Esophagus (tissue), 2 donors: Measurements from ENCODE around the gene NHEJ1. TPM values are rescaled to one million over a fixed set of nuclear protein-coding genes. Genes with fewer than 3 reads are reported as not detected.

ENCODE experiments used
- H3K27ac ChIP-seq, 2 donors: one replicate each; pipeline ENCODE4 v1.5.1; 2013; ENCODE audit warnings: low read depth in 2 of 2, mild to moderate bottlenecking in 2 of 2, inconsistent platforms in 1 of 2, low read length in 1 of 2, moderate library complexity in 1 of 2
- H3K27me3 ChIP-seq, 2 donors: one replicate each; pipeline ENCODE4 v1.6.1; 2013; ENCODE audit warnings: low read length in 2 of 2, control low read depth in 1 of 2, mild to moderate bottlenecking in 1 of 2; ENCODE audit not compliant: insufficient read depth in 2 of 2, control insufficient read depth in 1 of 2
- H3K36me3 ChIP-seq, 2 donors: one replicate each; pipeline ENCODE4 v1.6.1; 2013; ENCODE audit warnings: low read length in 1 of 2; ENCODE audit not compliant: control insufficient read depth in 2 of 2, insufficient read depth in 2 of 2
- H3K4me1 ChIP-seq, 2 donors: one replicate each; pipeline ENCODE4 v1.6.1; 2013; ENCODE audit warnings: low read length in 1 of 2; ENCODE audit not compliant: control insufficient read depth in 2 of 2, insufficient read depth in 2 of 2
- H3K4me3 ChIP-seq, 2 donors: one replicate each; pipeline ENCODE4 v1.5.1; 2013; ENCODE audit warnings: low read length in 2 of 2, mild to moderate bottlenecking in 2 of 2, low read depth in 1 of 2, moderate library complexity in 1 of 2
- H3K9me3 ChIP-seq, 2 donors: one replicate each; pipeline ENCODE4 v1.6.1; 2013; ENCODE audit warnings: mild to moderate bottlenecking in 2 of 2, low read depth in 1 of 2, low read length in 1 of 2, moderate library complexity in 1 of 2; ENCODE audit not compliant: control insufficient read depth in 2 of 2, insufficient read depth in 1 of 2
- WGBS, 2 donors: extraction: QIAGEN DNeasy Blood & Tissue Kit; methylation state at CpG; one replicate each; pipeline ENCODE4 v1.1.7; 2013; 5-methylcytosine and 5-hydroxymethylcytosine counted together
- polyA plus RNA-seq, 2 donors: library from polyadenylated mRNA; stranded (reverse); fragments of 200-250 nt; gene quantifications; one replicate each; pipeline ENCODE4 v1.2.3, GENCODE V29; 2013
- donor health status: healthy with polysubstance abuse.
- donor health status: Bipolar disorder and iron deficiency.

Gene NHEJ1
- polyA plus RNA-seq, 2 donors = 4.4 to 5.9 TPM

DNA sequence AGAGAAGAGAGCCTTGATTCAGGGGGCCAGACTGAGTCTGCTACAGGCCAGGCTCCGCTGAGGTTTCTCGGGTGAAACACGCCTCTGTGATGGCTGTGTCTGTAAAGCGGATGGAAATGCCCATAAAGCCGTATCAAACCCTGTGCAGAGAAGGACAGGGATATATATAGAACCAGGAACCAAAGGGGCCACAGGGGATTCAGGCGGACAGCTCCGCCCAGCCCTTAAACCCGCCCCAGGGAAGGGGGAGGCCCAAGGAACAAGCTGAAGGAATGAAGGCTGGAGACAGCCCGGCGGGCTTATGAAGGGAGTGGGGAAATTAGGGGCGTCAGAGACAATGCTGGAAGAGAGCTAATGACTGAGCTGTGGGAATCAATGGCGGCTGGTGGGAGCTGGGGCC lies 42.1 kb downstream of the NHEJ1 start:
- 76 to 82% methylated on average over 12 of the region's 12 CpGs for WGBS, 2 donors
- H3K36me3 ChIP-seq = peaks cover 0 to 2% of the 10 kb centered on the region in 2 donors
- no peaks in the 10 kb centered on the region for H3K27me3 ChIP-seq
- H3K27ac ChIP-seq = no peak overlapping the region
- peaks cover 2% of the 10 kb centered on the region in 2 donors for H3K4me1 ChIP-seq
- H3K9me3 ChIP-seq = no peaks in the 10 kb centered on the region
- H3K4me3 ChIP-seq = no peak overlapping the region

DNA sequence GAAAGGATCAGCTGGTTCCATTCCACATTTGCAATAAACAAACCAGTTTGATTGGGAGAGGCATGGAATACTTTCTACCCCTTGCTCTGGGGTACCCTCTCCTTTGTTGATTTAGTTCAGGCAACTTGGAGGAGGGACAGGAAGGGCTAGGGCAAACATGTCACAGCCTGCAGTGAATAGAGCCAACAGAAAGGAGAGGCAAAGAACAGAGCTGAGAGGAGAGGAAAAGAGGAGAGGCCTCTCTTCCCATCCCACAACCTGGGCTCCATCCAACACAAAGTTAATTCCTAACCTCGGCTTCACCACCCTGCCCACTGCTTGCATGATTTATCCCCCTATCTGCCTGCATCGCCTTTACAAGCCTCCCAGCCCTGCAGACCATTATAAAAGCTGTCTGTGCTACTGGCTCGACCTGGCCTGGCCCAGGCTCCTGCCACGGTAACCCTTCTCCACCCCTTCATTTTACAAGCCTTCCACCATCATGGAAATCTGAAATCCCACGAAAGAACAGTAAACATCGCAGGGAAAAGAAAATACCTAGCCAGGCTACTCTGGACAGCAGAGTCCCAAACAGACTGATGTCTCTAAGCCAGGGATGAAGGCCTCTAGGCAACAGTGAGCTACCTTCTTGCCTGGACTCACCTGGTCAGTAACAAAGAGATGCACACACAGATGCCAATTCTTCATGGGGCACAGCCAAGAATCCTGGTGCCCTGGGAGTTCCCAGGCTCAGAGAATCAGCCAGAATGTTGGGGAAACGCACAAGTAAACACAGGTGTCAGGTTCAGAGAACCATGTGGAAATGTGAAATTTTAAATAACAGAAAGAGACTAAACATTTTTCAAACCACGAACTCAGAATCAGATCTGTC lies 43.6 kb downstream of the NHEJ1 start:
- 63 to 67% methylated on average over 8 of the region's 8 CpGs for WGBS, 2 donors

DNA sequence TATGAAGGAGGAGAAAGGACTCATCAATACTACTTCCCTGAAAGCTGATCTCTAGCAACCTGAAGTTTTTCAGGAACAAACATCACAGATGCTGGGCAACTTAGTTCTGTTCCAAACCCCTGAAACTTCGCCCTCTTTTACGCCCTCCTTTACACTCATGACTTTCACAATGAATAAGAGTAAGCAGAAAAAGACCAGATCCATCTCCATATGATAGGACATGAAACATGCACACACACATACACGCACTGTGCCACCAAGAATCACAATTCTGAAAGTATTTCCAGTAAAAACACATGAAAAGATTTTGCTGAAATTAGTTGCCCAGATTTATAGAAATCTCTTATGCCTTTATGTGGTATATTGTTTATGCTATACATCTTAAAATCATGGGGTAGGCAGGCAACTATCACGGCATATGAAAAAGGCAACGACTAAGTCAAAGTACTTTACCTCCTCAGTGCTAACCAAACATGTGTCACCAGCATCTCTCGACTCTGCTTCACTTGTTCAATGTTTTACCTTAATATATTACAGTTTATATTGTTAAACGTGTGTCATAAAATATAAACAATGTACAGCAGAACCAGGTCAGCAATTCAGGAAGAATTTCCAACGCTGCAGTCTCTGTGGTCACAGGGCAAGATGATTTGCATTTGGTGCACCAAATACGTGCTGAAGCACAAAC lies 47.8 kb downstream of the NHEJ1 start:
- WGBS, 2 donors = 76 to 77% methylated on average over 9 of the region's 9 CpGs
- peaks cover 0 to under 1% of the 10 kb centered on the region in 2 donors for H3K4me1 ChIP-seq
- no peaks in the 10 kb centered on the region for H3K27me3 ChIP-seq
- no peaks in the 10 kb centered on the region for H3K36me3 ChIP-seq
- H3K4me3 ChIP-seq = no peak overlapping the region
- no peak overlapping the region for H3K27ac ChIP-seq
- no peaks in the 10 kb centered on the region for H3K9me3 ChIP-seq

More for the DNA sequence above, 43.6 kb downstream of the NHEJ1 start:
- H3K4me3 ChIP-seq = no peak overlapping the region
- H3K9me3 ChIP-seq = no peaks in the 10 kb centered on the region
- no peak overlapping the region for H3K27ac ChIP-seq
- H3K4me1 ChIP-seq = no peaks in the 10 kb centered on the region
- no peaks in the 10 kb centered on the region for H3K36me3 ChIP-seq
- H3K27me3 ChIP-seq = no peaks in the 10 kb centered on the region

DNA sequence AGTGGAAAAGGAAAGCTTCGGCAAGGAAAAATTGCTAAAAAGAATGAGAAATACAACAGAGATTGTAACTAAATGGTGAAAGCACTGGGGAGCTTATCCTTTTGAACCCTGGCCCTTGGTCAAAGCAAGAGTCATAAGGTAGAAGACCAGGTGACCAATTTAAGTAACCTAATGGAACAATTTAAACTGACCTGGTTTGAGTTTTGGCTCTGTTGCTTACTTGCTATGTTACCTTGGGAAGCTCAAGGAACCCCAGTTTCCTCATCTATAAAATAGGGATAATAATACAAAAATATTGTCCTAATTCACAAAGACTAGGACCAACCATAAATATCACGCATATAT lies 48.6 kb downstream of the NHEJ1 start:
- Histone ChIP-seq H3K27me3 (no peaks in the 10 kb centered on the region), H3K4me3 (no peak overlapping the region), H3K27ac (no peak overlapping the region), H3K9me3 (no peaks in the 10 kb centered on the region), H3K36me3 (no peaks in the 10 kb centered on the region), H3K4me1 (peaks cover 0 to 4% of the 10 kb centered on the region in 2 donors)
- 92 to 96% methylated on average over 2 of the region's 2 CpGs for WGBS, 2 donors

DNA sequence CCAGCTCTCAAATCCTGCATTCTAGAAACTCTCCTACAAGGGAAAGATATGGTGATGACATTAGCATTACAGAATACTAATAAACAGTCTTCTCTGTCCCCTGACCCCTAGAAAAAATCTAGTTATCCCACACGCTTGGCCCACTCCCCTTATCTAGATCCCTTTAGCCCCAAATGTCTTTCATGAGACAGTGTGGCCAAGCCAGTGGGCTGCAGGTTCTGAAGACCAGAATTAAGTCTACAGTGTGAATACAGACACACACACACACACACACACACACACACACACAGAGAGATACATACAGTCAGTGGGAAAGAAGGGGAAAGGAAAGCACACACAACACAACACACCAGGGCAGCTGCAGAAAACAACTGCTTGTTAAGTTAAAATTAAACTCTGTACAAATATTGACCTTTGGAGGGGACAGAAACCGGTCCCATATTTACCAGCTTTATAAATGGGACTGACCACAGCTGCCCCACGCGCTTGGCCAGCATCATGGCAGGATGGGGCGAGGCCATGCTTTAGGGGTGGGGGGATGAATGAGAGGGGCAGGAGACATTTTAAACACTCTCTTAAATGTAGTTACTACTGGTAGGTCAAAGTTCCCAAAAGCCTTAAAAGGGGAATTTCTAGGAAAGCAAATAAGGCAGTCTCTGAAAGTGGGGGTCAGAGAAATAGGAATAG lies 49.1 kb downstream of the NHEJ1 start:
- peaks cover 0 to 4% of the 10 kb centered on the region in 2 donors for H3K4me1 ChIP-seq
- H3K4me3 ChIP-seq = no peak overlapping the region
- H3K27ac ChIP-seq = no peak overlapping the region
- no peaks in the 10 kb centered on the region for H3K36me3 ChIP-seq
- 72 to 90% methylated on average over 5 of the region's 5 CpGs for WGBS, 2 donors
- H3K27me3 ChIP-seq = no peaks in the 10 kb centered on the region
- no peaks in the 10 kb centered on the region for H3K9me3 ChIP-seq

DNA sequence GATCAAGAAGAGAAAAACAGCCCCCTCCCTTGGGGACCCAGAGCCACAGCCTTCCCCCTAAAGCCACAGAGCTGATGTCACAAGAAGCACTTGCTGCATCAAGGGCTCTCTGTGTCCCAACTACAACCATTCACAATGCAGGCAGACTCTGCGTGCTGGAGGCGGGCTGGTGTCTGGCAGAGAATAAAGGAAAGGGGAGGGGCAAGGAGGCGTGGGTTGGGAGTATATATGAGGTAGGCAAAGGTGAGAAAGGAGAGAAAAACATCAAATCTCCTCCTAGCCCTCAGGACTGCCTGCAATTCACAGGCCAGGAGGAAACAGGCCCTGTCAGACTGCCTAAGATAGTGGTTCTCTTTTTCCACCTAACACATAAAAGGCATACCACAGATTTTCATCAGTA lies 51.1 kb downstream of the NHEJ1 start:
- Histone ChIP-seq H3K4me3 (no peak overlapping the region), H3K27ac (no peak overlapping the region), H3K36me3 (no peaks in the 10 kb centered on the region), H3K9me3 (no peaks in the 10 kb centered on the region), H3K4me1 (peaks cover 0 to 4% of the 10 kb centered on the region in 2 donors), H3K27me3 (no peaks in the 10 kb centered on the region)
- 67 to 79% methylated on average over 3 of the region's 3 CpGs for WGBS, 2 donors

DNA sequence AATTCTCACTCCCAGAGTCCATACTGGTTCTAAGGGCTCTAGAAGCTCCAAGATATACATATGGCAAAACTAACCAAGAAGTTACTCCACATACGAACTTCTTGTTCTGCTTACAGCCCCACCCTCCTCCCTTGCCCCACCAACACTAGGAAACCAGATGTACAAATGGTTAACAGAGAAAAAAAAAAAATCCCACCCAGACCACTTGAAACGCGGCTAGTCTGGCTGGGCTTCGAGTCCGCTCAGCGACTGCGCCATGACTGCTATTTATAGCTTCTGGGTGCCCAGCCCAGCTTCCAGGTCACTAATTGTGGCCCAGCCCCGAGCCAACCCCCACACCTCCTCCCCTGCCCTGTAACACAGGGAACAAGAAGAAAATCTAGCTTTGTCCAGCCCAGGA lies 52.9 kb downstream of the NHEJ1 start:
- H3K27ac ChIP-seq = no peak overlapping the region
- 59 to 60% methylated on average over 8 of the region's 8 CpGs for WGBS, 2 donors
- no peak overlapping the region for H3K4me3 ChIP-seq
- H3K36me3 ChIP-seq = no peaks in the 10 kb centered on the region
- no peaks in the 10 kb centered on the region for H3K27me3 ChIP-seq
- no peaks in the 10 kb centered on the region for H3K9me3 ChIP-seq
- H3K4me1 ChIP-seq = peaks cover 0 to 4% of the 10 kb centered on the region in 2 donors

DNA sequence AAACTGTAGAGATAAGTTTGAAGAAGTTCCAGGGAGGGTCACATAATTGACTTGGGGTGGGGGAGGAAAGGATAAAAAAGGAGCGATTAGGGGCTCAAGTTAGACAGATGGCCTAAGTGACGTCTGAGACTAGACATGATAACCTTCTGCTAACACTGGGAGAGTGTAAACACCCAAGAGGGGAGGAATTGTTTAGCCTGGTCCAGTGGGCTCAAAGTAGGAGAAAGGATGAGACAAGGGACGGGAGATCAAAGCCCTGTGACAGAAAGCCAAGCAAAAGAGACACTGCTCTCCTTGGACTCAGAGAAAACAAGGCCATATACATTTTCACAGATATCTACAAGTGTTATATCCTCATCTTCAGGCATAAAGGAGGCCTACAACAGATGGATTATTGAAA lies 54.4 kb downstream of the NHEJ1 start:
- H3K27ac ChIP-seq = no peak overlapping the region
- no peaks in the 10 kb centered on the region for H3K36me3 ChIP-seq
- no peak overlapping the region for H3K4me3 ChIP-seq
- H3K9me3 ChIP-seq = no peaks in the 10 kb centered on the region
- H3K4me1 ChIP-seq = peaks cover 0 to 4% of the 10 kb centered on the region in 2 donors
- no peaks in the 10 kb centered on the region for H3K27me3 ChIP-seq
- WGBS, 2 donors = 89 to 94% methylated on average over 3 of the region's 3 CpGs

DNA sequence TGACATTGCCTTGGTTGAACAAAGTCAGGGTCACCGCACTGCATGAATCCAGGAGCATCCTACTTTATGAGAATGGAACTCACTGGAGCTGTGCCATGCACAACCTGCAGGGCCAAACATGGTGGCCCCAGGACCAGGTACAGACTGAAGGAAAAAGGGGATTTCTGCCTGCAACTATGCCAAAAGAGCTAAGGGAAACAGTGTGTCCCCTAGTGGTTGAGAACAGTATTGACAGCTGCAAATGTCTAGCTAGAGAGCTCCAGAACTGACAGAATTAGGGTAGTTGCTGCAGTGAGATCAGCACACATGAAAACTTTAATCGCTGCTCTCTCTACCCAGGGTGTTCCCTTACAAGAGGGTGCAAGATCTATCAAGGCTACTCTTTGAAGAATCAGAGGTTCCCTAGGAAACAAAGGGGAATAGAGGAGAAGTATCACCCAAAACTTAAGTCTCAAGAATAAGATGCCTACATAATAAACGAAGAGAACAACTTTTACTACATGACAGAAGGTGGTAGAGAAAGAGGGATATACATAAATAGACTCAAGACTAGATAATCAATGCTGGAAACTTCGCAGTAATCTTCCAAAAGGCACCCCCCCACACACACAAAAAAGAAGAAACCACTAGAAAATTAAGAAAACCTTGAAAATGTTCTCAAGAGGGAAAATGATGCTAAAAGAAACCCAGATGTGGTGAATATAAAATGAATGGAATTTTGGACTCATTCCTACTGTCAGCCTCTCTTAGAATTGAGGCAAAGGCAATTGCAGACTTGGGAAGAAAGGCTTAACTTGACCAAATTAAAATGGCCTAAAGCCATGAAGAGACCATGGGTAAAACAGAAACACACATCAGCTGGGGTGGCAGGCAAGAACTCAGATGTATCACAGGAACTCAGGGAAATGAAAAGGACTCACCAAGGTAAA lies 56.2 kb downstream of the NHEJ1 start:
- Histone ChIP-seq H3K27ac (no peak overlapping the region), H3K9me3 (no peaks in the 10 kb centered on the region), H3K4me1 (peaks cover 0 to 4% of the 10 kb centered on the region in 2 donors), H3K4me3 (no peak overlapping the region), H3K27me3 (no peaks in the 10 kb centered on the region), H3K36me3 (no peaks in the 10 kb centered on the region)
- WGBS, 2 donors = 73 to 80% methylated on average over 4 of the region's 4 CpGs
